Astrocyte (in vitro differentiated cells and primary cell): ENCODE data around the gene SNTB2. TPM values are rescaled to one million over a fixed set of nuclear protein-coding genes. Genes with fewer than 3 reads are reported as not detected.
A peak's percentile ranks its signal among the peaks of the same experiment; 100 is the strongest.

ENCODE experiments used
- DNase-seq: peaks from one replicate; pipeline ENCODE4 v3.0.0-alpha.2; 2010; ENCODE audit warnings: low read depth
- FAIRE-seq: peaks from 2 replicates; lab custom pipeline; 2011; peaks lifted over from hg19 to GRCh38; lab: Jason Lieb, UNC
- H2AFZ ChIP-seq: 2 replicates; pipeline ENCODE4 v1.6.0; 2012; ENCODE audit warnings: low read depth, low read length, inconsistent platforms
- H3K27ac ChIP-seq: 2 replicates; pipeline ENCODE4 v1.5.1; 2011; ENCODE audit warnings: low read depth, low read length, inconsistent platforms
- H3K27me3 ChIP-seq: 2 replicates; pipeline ENCODE4 v1.6.0; 2011; ENCODE audit warnings: low read length, inconsistent platforms; ENCODE audit not compliant: insufficient read depth
- H3K36me3 ChIP-seq: 2 replicates; pipeline ENCODE4 v1.5.1; 2011; ENCODE audit warnings: low read length, inconsistent platforms; ENCODE audit not compliant: insufficient read depth
- H3K4me1 ChIP-seq: 2 replicates; pipeline ENCODE4 v1.5.1; 2011; ENCODE audit warnings: low read length, inconsistent platforms; ENCODE audit not compliant: insufficient read depth
- H3K4me2 ChIP-seq: 2 replicates; pipeline ENCODE4 v1.6.0; 2012; ENCODE audit warnings: low read length, inconsistent platforms
- H3K4me3 ChIP-seq: 2 replicates; pipeline ENCODE4 v1.5.1; 2011; ENCODE audit warnings: low read depth, mild to moderate bottlenecking, low read length, inconsistent platforms; ENCODE audit not compliant: insufficient read depth
- H3K79me2 ChIP-seq: 2 replicates; pipeline ENCODE4 v1.6.0; 2012; ENCODE audit warnings: mild to moderate bottlenecking, low read length, inconsistent platforms; ENCODE audit not compliant: insufficient read depth
- H3K9ac ChIP-seq: 2 replicates; pipeline ENCODE4 v1.6.0; 2012; ENCODE audit warnings: mild to moderate bottlenecking, low read length, inconsistent platforms
- H3K9me3 ChIP-seq: 2 replicates; pipeline ENCODE4 v1.5.1; 2012; ENCODE audit warnings: low read depth, mild to moderate bottlenecking, low read length, inconsistent platforms; ENCODE audit not compliant: insufficient read depth
- H4K20me1 ChIP-seq: 2 replicates; pipeline ENCODE4 v1.6.0; 2012; ENCODE audit warnings: low read length, inconsistent platforms; ENCODE audit not compliant: insufficient read depth
- H3K27ac Mint-ChIP-seq: one replicate; pipeline ENCODE4 v1.8.0; 2021; ENCODE audit warnings: mild to moderate bottlenecking, mixed read lengths; ENCODE audit not compliant: unreplicated experiment
- H3K27me3 Mint-ChIP-seq: one replicate; pipeline ENCODE4 v1.8.0; 2021; ENCODE audit warnings: low read depth, mixed read lengths; ENCODE audit not compliant: unreplicated experiment
- H3K36me3 Mint-ChIP-seq: one replicate; pipeline ENCODE4 v1.8.0; 2021; ENCODE audit warnings: low read depth, mixed read lengths; ENCODE audit not compliant: unreplicated experiment
- H3K4me1 Mint-ChIP-seq: one replicate; pipeline ENCODE4 v1.8.0; 2021; ENCODE audit warnings: low read depth, mixed read lengths; ENCODE audit not compliant: unreplicated experiment
- H3K4me3 Mint-ChIP-seq: one replicate; pipeline ENCODE4 v1.8.0; 2021; ENCODE audit warnings: mild to moderate bottlenecking, moderate library complexity, mixed read lengths; ENCODE audit not compliant: unreplicated experiment
- H3K9me3 Mint-ChIP-seq: one replicate; pipeline ENCODE4 v1.8.0; 2021; ENCODE audit warnings: mild to moderate bottlenecking, mixed read lengths; ENCODE audit not compliant: unreplicated experiment
- CTCF ChIP-seq: IDR thresholded peaks from 2 replicates; pipeline ENCODE4 v1.5.1; 2011; ENCODE audit warnings: low read depth, mild to moderate bottlenecking, inconsistent platforms, low read length, moderate library complexity; ENCODE audit not compliant: insufficient read depth
- EZH2 ChIP-seq: IDR thresholded peaks from 2 replicates; pipeline ENCODE4 v1.6.1; 2012; ENCODE audit warnings: mild to moderate bottlenecking, low read length, inconsistent platforms; ENCODE audit not compliant: insufficient read depth
- total RNA-seq: library from RNA; stranded (reverse); gene quantifications from 2 replicates; pipeline ENCODE4 v1.2.1, GENCODE V29; 2021

SNTB2 gene
- total RNA-seq, 1 donor from 2014 or later = 30.4 TPM

GRCh38 chr16:69311533-69312387 lies 124.8 kb downstream of the SNTB2 start:
- Histone ChIP-seq H4K20me1 (peaks cover 35% of the 10 kb centered on the region), H3K9ac (peak overlapping the region; percentile 93), H3K9me3 (no peaks in the 10 kb centered on the region), H3K36me3 (peaks cover 12% of the 10 kb centered on the region), H3K27me3 (no peaks in the 10 kb centered on the region), H3K4me3 (peak overlapping the region; percentile 88), H3K4me1 (peaks cover 15% of the 10 kb centered on the region), H3K4me2 (peak overlapping the region; percentile 99), H3K27ac (peak overlapping the region; percentile 75), H3K79me2 (peaks cover 52% of the 10 kb centered on the region), H2AFZ (peak overlapping the region; percentile 45)
- Mint-ChIP-seq H3K36me3 (peaks cover 11% of the 10 kb centered on the region), H3K4me3 (peak overlapping the region; percentile 98), H3K4me1 (no peaks in the 10 kb centered on the region), H3K27ac (peak overlapping the region; percentile 95), H3K27me3 (no peaks in the 10 kb centered on the region), H3K9me3 (no peaks in the 10 kb centered on the region)
- TF ChIP-seq EZH2 (no peak), CTCF (no peak)
- DNase-seq (no peak), FAIRE-seq (no peak)

- Mint-ChIP-seq H3K27ac (no peak overlapping the region), H3K9me3 (no peaks in the 10 kb centered on the region), H3K4me3 (peak overlapping the region; percentile 65), H3K4me1 (no peaks in the 10 kb centered on the region), H3K27me3 (no peaks in the 10 kb centered on the region), H3K36me3 (peaks cover 13% of the 10 kb centered on the region)
- peaks cover 15% of the 10 kb centered on the region for H3K4me1 ChIP-seq
- H3K4me2 ChIP-seq = no peak overlapping the region
- no peak for DNase-seq
- H3K36me3 ChIP-seq = peaks cover 18% of the 10 kb centered on the region
- TF ChIP-seq EZH2 (no peak), CTCF (no peak)
- no peaks in the 10 kb centered on the region for H3K9me3 ChIP-seq
- no peak for FAIRE-seq
- no peak overlapping the region for H3K27ac ChIP-seq
- H3K9ac ChIP-seq = no peak overlapping the region
- H3K79me2 ChIP-seq = peaks cover 57% of the 10 kb centered on the region
- no peak overlapping the region for H2AFZ ChIP-seq
- no peak overlapping the region for H3K4me3 ChIP-seq
- peaks cover 44% of the 10 kb centered on the region for H4K20me1 ChIP-seq
- H3K27me3 ChIP-seq = no peaks in the 10 kb centered on the region
These were observed 126.5 kb downstream of the SNTB2 start for GRCh38 chr16:69313469-69313868.

- H3K36me3 ChIP-seq = peaks cover 28% of the 10 kb centered on the region
- no peak overlapping the region for H3K4me3 Mint-ChIP-seq
- FAIRE-seq = no peak
- H3K4me2 ChIP-seq = no peak overlapping the region
- H3K4me3 ChIP-seq = no peak overlapping the region
- H2AFZ ChIP-seq = no peak overlapping the region
- no peaks in the 10 kb centered on the region for H3K27me3 Mint-ChIP-seq
- DNase-seq = no peak
- H3K4me1 Mint-ChIP-seq = no peaks in the 10 kb centered on the region
- TF ChIP-seq EZH2 (no peak), CTCF (no peak)
- H3K9ac ChIP-seq = no peak overlapping the region
- peaks cover 15% of the 10 kb centered on the region for H3K4me1 ChIP-seq
- H3K79me2 ChIP-seq = peaks cover 57% of the 10 kb centered on the region
- peaks cover 14% of the 10 kb centered on the region for H3K36me3 Mint-ChIP-seq
- peaks cover 52% of the 10 kb centered on the region for H4K20me1 ChIP-seq
- H3K9me3 ChIP-seq = no peaks in the 10 kb centered on the region
- no peaks in the 10 kb centered on the region for H3K9me3 Mint-ChIP-seq
- H3K27ac ChIP-seq = no peak overlapping the region
- H3K27ac Mint-ChIP-seq = no peak overlapping the region
- no peaks in the 10 kb centered on the region for H3K27me3 ChIP-seq
These were observed 127.6 kb downstream of the SNTB2 start for GRCh38 chr16:69314534-69314933.
